Transverse colon (tissue), 4 donors: ENCODE data around the gene MBNL2. TPM values are rescaled to one million over a fixed set of nuclear protein-coding genes. Genes with fewer than 3 reads are reported as not detected.

Experiments used
- DNase-seq: peaks from one replicate; pipeline ENCODE4 v3.0.0-alpha.2; 2019
- H3K27ac ChIP-seq, 4 donors: fragments of 200-600 bp; sonication (generic); 2 replicates each; pipeline ENCODE4 v1.5.1; 2016 to 2018; ENCODE audit warnings: inconsistent platforms in 4 of 4
- H3K27me3 ChIP-seq: fragments of 200-600 bp; sonication (generic); 2 replicates; pipeline ENCODE4 v1.5.1; 2017; ENCODE audit warnings: inconsistent platforms
- H3K36me3 ChIP-seq, 4 donors: fragments of 200-600 bp; sonication (generic); 2 replicates each; pipeline ENCODE4 v1.5.1; 2017 to 2019; ENCODE audit warnings: inconsistent platforms in 4 of 4
- H3K4me1 ChIP-seq, 4 donors: fragments of 200-600 bp; sonication (generic); 2 replicates each; pipeline ENCODE4 v1.5.1; 2017 to 2020; ENCODE audit warnings: inconsistent platforms in 4 of 4
- H3K4me3 ChIP-seq, 4 donors: fragments of 200-600 bp; sonication (generic); 1 replicate in 1 of 4; 2 replicates in 3 of 4; pipeline versions ENCODE4 v1.5.1 to v1.6.1; 2017 to 2019; ENCODE audit warnings: inconsistent platforms in 4 of 4
- H3K9me3 ChIP-seq, 2 donors: fragments of 200-600 bp; sonication (generic); 2 replicates each; pipeline ENCODE4 v1.5.1; 2017 to 2019; ENCODE audit warnings: inconsistent platforms in 2 of 2
- EP300 ChIP-seq: sonication (generic); formaldehyde crosslinking; IDR thresholded peaks from one replicate; pipeline ENCODE4 v1.6.1; 2017; ENCODE audit warnings: antibody characterized with exemption, low read depth
- POLR2A ChIP-seq: fragments of 450-650 bp; IDR thresholded peaks from one replicate; pipeline ENCODE4 v1.6.1; 2016; ENCODE audit warnings: antibody characterized with exemption, mild to moderate bottlenecking, moderate library complexity
- POLR2AphosphoS5 ChIP-seq, 3 donors: sonication (generic); formaldehyde crosslinking; IDR thresholded peaks; one replicate each; pipeline ENCODE4 v1.6.1; 2016; ENCODE audit warnings: antibody characterized with exemption in 3 of 3
- WGBS, 2 donors: methylation state at CpG; one replicate each; pipeline ENCODE4 v1.1.5; 2018; ENCODE audit warnings: low coverage in 1 of 2; 5-methylcytosine and 5-hydroxymethylcytosine counted together
- in situ Hi-C, 4 donors: fragments of 200-750 bp; cut with MboI; loops; one replicate each; pipeline versions ENCODE4 v1.15.0 to v1.15.1; 2017; ENCODE audit warnings: low sequenced_read_pairs in 3 of 4, low pct_ligation_motif_present in 1 of 4, low pct_unique_long_range_greater_than_20kb in 1 of 4
- intact Hi-C: fragments of 100-400 bp; cut with DNase I; formaldehyde crosslinking; loops from one replicate; pipeline ENCODE4 v1.15.1; 2023; ENCODE audit warnings: low total_unique reads
- total RNA-seq, 4 donors: library from RNA; depleted of rRNA; stranded (reverse); fragments of >200 nt; gene quantifications; one replicate each; pipeline ENCODE4 v1.1.0, GENCODE V29; 2016
- TF ChIP-seq, protein P1 (sequence below), 5 experiments: fragments of 200-600 bp in 3 of 5; fragments of 450-650 bp in 2 of 5; sonication (generic) in 3 of 5; IDR thresholded peaks; 1 replicate in 2 of 5; 2 replicates in 3 of 5; pipeline ENCODE4 v1.5.1; 2016 to 2017; ENCODE audit warnings: antibody characterized with exemption in 5 of 5, inconsistent platforms in 3 of 5, mild to moderate bottlenecking in 2 of 5, moderate library complexity in 1 of 5

MBNL2 gene
- total RNA-seq, 4 donors from 2014 or later = 26.9 to 53.7 (median 46.1) TPM

DNA sequence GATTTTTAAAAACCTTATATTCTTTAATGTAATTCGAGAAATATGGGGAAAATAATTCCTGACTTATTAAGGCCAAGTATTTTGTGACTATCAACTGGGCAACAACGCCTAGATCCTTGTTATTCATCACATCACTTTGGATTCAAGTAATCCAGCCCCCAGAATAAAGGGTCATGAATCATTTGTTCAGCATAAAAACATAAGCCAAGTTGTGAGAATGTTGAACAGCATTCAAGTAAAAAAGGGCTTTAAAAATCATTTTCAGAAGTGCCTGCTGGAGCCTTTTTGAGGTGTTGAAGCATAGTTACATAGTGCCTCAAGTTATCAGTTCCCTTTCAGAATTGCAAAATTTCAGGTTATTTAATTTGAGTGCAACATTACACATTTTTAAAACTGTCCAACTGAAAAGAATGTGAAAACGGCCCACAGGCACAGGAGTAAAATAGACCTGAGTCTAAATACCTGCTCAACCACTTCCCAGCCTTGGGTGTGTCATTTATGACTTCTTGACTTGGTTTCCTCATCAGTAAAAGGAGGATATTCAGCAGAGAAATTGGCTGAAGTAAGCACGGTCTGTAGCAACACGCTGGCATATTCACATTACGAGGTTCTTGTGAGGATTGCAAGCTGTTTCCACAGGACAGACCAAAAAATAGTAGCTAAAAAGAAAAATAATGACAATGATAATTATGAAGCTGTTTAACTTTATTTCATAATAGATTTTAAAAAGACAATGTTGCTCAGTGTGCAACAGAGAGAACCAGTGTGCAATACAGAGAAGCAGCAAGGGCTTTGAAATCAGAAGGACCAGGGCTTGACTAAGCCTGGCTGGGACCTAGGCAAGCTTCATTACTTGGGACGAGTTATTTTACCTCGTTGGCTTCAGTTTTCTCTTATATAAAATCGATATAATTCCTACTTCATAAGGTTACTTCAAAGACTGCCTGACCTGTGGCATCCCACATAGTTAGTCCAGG, 56.6 kb downstream of the MBNL2 start:
- Histone ChIP-seq H3K36me3 (peaks cover 0 to 7% (median 0%) of the 10 kb centered on the region in 4 donors), H3K4me1 (peaks cover 31 to 86% (median 53%) of the 10 kb centered on the region in 4 donors), H3K27ac (peak overlapping the region; percentile 64 to 79 (median 74)), H3K4me3 (no peak overlapping the region), H3K27me3 (no peaks in the 10 kb centered on the region), H3K9me3 (no peaks in the 10 kb centered on the region)
- TF ChIP-seq POLR2A (no peak), POLR2AphosphoS5 (IDR thresholded peaks at IDR 0.05) (peak in 1 of 3 donors; percentile 12), EP300 (no peak)
- TF ChIP-seq, protein P1, sequence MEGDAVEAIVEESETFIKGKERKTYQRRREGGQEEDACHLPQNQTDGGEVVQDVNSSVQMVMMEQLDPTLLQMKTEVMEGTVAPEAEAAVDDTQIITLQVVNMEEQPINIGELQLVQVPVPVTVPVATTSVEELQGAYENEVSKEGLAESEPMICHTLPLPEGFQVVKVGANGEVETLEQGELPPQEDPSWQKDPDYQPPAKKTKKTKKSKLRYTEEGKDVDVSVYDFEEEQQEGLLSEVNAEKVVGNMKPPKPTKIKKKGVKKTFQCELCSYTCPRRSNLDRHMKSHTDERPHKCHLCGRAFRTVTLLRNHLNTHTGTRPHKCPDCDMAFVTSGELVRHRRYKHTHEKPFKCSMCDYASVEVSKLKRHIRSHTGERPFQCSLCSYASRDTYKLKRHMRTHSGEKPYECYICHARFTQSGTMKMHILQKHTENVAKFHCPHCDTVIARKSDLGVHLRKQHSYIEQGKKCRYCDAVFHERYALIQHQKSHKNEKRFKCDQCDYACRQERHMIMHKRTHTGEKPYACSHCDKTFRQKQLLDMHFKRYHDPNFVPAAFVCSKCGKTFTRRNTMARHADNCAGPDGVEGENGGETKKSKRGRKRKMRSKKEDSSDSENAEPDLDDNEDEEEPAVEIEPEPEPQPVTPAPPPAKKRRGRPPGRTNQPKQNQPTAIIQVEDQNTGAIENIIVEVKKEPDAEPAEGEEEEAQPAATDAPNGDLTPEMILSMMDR (IDR thresholded peaks at IDR 0.05) = no peak
- intact Hi-C loops (no loop called here), in situ Hi-C loops (no loop called here)
- no peak for DNase-seq
- WGBS, 2 donors = 54 to 68% methylated on average over 9 of the region's 9 CpGs

DNA sequence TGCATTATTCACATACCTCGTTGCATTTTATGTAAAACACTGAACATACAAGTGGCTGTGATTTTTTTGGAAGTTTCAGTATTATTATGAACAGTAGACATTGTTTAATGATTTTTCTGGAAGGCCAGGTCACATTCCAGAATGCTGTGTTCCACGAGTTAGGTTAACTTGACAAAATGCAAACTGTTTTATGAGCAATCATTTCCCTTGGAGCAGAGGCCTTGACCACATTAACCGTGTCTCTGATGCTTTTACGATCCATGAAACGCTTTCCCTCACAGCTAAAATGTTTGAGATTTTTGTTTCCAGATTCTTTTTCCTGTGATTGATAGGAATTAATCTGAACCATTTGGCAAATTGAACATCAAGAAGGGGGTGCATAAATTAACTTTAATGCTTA, 57.8 kb downstream of the MBNL2 start:
- Histone ChIP-seq H3K27me3 (no peaks in the 10 kb centered on the region), H3K36me3 (peaks cover 0 to 7% (median 0%) of the 10 kb centered on the region in 4 donors), H3K27ac (peak overlapping the region; percentile 64 to 79 (median 74)), H3K4me3 (no peak overlapping the region), H3K4me1 (peaks cover 26 to 75% (median 43%) of the 10 kb centered on the region in 4 donors), H3K9me3 (no peaks in the 10 kb centered on the region)
- WGBS, 2 donors = 30 to 36% methylated on average over 5 of the region's 5 CpGs
- TF ChIP-seq POLR2A = no peak
- TF ChIP-seq, protein P1 (IDR thresholded peaks at IDR 0.05) = no peak
- TF ChIP-seq POLR2AphosphoS5 (IDR thresholded peaks at IDR 0.05) = peak in 2 of 3 donors; percentile 65 to 80
- no peak for TF ChIP-seq EP300
- intact Hi-C loops (loop anchor here (10.0 kb wide), 1 partner anchor 55 kb away; no protein-coding TSS in a partner anchor), in situ Hi-C loops (loop anchor here in 1 of 4 donors (10.0 kb wide), 1 partner anchor 65 kb away; no protein-coding TSS in a partner anchor)
- DNase-seq = no peak

DNA sequence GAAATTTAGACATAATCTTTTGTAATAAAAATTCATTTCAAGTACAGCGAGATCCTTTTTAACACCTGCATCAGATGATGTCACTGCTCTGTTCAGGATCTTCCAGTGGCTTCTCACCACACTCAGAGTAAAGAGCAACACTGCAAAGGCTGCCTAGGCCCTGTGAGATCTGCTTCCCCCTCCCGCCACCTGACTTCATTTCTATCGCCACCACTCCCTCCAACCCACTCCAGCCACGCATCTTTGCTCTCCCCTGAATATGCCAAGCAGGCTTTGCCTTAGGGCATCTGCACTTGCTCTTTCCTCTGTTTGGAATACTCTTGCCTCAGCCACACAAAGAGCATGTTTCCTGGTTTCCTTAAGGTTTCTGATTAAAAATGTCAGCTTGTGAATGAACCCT, 58.3 kb downstream of the MBNL2 start:
- Histone ChIP-seq H3K27me3 (no peaks in the 10 kb centered on the region), H3K27ac (peak overlapping the region; percentile 64 to 79 (median 74)), H3K36me3 (peaks cover 0 to 7% (median 0%) of the 10 kb centered on the region in 4 donors), H3K4me1 (peaks cover 20 to 72% (median 40%) of the 10 kb centered on the region in 4 donors), H3K4me3 (no peak overlapping the region), H3K9me3 (no peaks in the 10 kb centered on the region)
- in situ Hi-C loops = loop anchor here in 1 of 4 donors (10.0 kb wide), 1 partner anchor 64 kb away; no protein-coding TSS in a partner anchor
- 85 to 89% methylated on average over 4 of the region's 4 CpGs for WGBS, 2 donors
- no peak for TF ChIP-seq POLR2AphosphoS5 (IDR thresholded peaks at IDR 0.05)
- TF ChIP-seq, protein P1 (IDR thresholded peaks at IDR 0.05) = no peak
- TF ChIP-seq POLR2A = no peak
- TF ChIP-seq EP300 = no peak
- intact Hi-C loops = loop anchor here (10.0 kb wide), 1 partner anchor 54 kb away; no protein-coding TSS in a partner anchor
- DNase-seq = no peak

DNA sequence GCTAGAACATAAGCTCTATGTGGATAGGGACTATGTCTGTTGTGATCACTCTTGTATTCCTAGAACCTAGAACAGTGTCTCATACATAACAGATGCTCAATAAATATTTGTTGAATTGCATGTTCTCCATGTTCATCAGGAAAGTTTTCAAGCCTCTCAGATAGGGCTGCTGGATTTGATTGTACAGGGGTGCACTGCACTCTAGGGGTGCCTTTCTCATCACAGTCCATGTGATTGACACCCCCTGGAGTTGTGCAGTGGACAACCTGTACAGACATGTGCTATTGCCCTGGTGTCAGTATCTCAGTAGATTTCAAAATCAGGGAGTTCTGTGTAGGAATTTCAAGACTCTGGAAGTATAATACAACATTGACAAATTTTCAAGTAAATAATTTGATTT, 58.9 kb downstream of the MBNL2 start:
- peaks cover 0 to 7% (median 0%) of the 10 kb centered on the region in 4 donors for H3K36me3 ChIP-seq
- H3K4me1 ChIP-seq = peaks cover 21 to 67% (median 37%) of the 10 kb centered on the region in 4 donors
- peak overlapping the region; percentile 64 to 79 (median 74) for H3K27ac ChIP-seq
- no peak overlapping the region for H3K4me3 ChIP-seq
- intact Hi-C loops = loop anchor here (10.0 kb wide), 1 partner anchor 54 kb away; no protein-coding TSS in a partner anchor
- TF ChIP-seq EP300 (no peak), POLR2A (no peak), POLR2AphosphoS5 (IDR thresholded peaks at IDR 0.05) (no peak)
- TF ChIP-seq, protein P1 (IDR thresholded peaks at IDR 0.05) = no peak
- DNase-seq = no peak
- no peaks in the 10 kb centered on the region for H3K9me3 ChIP-seq
- H3K27me3 ChIP-seq = no peaks in the 10 kb centered on the region
- in situ Hi-C loops = loop anchor here in 1 of 4 donors (10.0 kb wide), 1 partner anchor 64 kb away; no protein-coding TSS in a partner anchor
